Measurements from ENCODE around the gene CREM. TPM values are rescaled to one million over a fixed set of nuclear protein-coding genes. Genes with fewer than 3 reads are reported as not detected.
"Not testable (repeated sequence)": the region's sequence is repeated elsewhere in the genome, so short reads cannot be mapped to it uniquely, and the experiment has no call there.

CREM gene
- polyA plus RNA-seq, 3 donors = 11.4 to 12.4 (median 12.1) TPM

- intact Hi-C loops (cut with micrococcal nuclease) = no loop called here
- H3K9me3 Mint-ChIP-seq = peaks cover 0 to 7% (median 2%) of the 10 kb centered on the region in 7 donors
- no peak overlapping the region for H3K4me3 Mint-ChIP-seq
- no CpG with 5 or more reads among the region's 3 CpGs for WGBS (ENCODE audit: insufficient coverage)
- Histone ChIP-seq H3K27ac (ENCODE audit: low read depth in 1 of 2, low read length in 2 of 2) (no peak overlapping the region), H3K9ac (ENCODE audit: insufficient read depth, low read length, poor library complexity, severe bottlenecking) (no peak overlapping the region), H3K27me3 (ENCODE audit: control insufficient read depth in 2 of 2, insufficient read depth in 2 of 2, low read length in 2 of 2) (no peaks in the 10 kb centered on the region), H3K9me3 (replicated peaks in 1 of 2; ENCODE audit: control insufficient read depth in 1 of 2, insufficient read depth in 1 of 2, low read length in 2 of 2) (peaks cover 0 to 4% of the 10 kb centered on the region in 2 donors), H3K4me1 (ENCODE audit: control insufficient read depth in 1 of 2, insufficient read depth in 2 of 2, low read length in 2 of 2) (no peaks in the 10 kb centered on the region), H3K4me3 (replicated peaks in 1 of 3; ENCODE audit: low read depth in 2 of 3, low read length in 3 of 3) (no peak overlapping the region), H4K20me1 (ENCODE audit: insufficient read depth, low read length) (peaks cover 81% of the 10 kb centered on the region), H2AFZ (ENCODE audit: insufficient read depth, low read depth, low read length, poor library complexity, severe bottlenecking) (no peak overlapping the region), H3K4me2 (replicated peaks; ENCODE audit: extremely low read depth, low read length, poor library complexity, severe bottlenecking) (no peak overlapping the region), H3K36me3 (replicated peaks in 1 of 2; ENCODE audit: control insufficient read depth in 1 of 2, insufficient read depth in 2 of 2, low read length in 2 of 2) (peaks cover 0 to 30% of the 10 kb centered on the region in 2 donors), H3K79me2 (ENCODE audit: insufficient read depth, low read length) (peaks cover 96% of the 10 kb centered on the region)
- DNase-seq = no peak
- H3K27me3 Mint-ChIP-seq (ENCODE audit: low read depth in 3 of 3) = no peaks in the 10 kb centered on the region
- H3K36me3 Mint-ChIP-seq = peaks cover 24 to 28% of the 10 kb centered on the region in 2 donors
- H3K4me1 Mint-ChIP-seq = peaks cover 2% of the 10 kb centered on the region
- H3K27ac Mint-ChIP-seq = no peak overlapping the region
- TF ChIP-seq, protein P1, sequence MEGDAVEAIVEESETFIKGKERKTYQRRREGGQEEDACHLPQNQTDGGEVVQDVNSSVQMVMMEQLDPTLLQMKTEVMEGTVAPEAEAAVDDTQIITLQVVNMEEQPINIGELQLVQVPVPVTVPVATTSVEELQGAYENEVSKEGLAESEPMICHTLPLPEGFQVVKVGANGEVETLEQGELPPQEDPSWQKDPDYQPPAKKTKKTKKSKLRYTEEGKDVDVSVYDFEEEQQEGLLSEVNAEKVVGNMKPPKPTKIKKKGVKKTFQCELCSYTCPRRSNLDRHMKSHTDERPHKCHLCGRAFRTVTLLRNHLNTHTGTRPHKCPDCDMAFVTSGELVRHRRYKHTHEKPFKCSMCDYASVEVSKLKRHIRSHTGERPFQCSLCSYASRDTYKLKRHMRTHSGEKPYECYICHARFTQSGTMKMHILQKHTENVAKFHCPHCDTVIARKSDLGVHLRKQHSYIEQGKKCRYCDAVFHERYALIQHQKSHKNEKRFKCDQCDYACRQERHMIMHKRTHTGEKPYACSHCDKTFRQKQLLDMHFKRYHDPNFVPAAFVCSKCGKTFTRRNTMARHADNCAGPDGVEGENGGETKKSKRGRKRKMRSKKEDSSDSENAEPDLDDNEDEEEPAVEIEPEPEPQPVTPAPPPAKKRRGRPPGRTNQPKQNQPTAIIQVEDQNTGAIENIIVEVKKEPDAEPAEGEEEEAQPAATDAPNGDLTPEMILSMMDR (IDR thresholded peaks at IDR 0.05) = no peak
Measured at GRCh38 chr10:35079763-35080162, 46.9 kb upstream of the CREM start.

- H3K9me3 Mint-ChIP-seq; DNase-seq; H3K4me3 Mint-ChIP-seq; H3K4me3 ChIP-seq (replicated peaks in 1 of 3; ENCODE audit: low read depth in 2 of 3, low read length in 3 of 3); H3K27ac ChIP-seq (ENCODE audit: low read depth in 1 of 2, low read length in 2 of 2); H3K27me3 ChIP-seq (ENCODE audit: control insufficient read depth in 2 of 2, insufficient read depth in 2 of 2, low read length in 2 of 2); H3K9me3 ChIP-seq (replicated peaks in 1 of 2; ENCODE audit: control insufficient read depth in 1 of 2, insufficient read depth in 1 of 2, low read length in 2 of 2); H3K4me1 Mint-ChIP-seq; H3K4me1 ChIP-seq (ENCODE audit: control insufficient read depth in 1 of 2, insufficient read depth in 2 of 2, low read length in 2 of 2); H2AFZ ChIP-seq (ENCODE audit: insufficient read depth, low read depth, low read length, poor library complexity, severe bottlenecking); H3K27me3 Mint-ChIP-seq (ENCODE audit: low read depth in 3 of 3); intact Hi-C loops (cut with micrococcal nuclease); H3K4me2 ChIP-seq (replicated peaks; ENCODE audit: extremely low read depth, low read length, poor library complexity, severe bottlenecking); H3K9ac ChIP-seq (ENCODE audit: insufficient read depth, low read length, poor library complexity, severe bottlenecking): not testable (repeated sequence)
- peaks cover 96% of the 10 kb centered on the region for H3K79me2 ChIP-seq (ENCODE audit: insufficient read depth, low read length)
- peaks cover 78% of the 10 kb centered on the region for H4K20me1 ChIP-seq (ENCODE audit: insufficient read depth, low read length)
- peak overlapping the region in 1 of 7 donors; percentile 46 for H3K27ac Mint-ChIP-seq
- peaks cover 24 to 28% of the 10 kb centered on the region in 2 donors for H3K36me3 Mint-ChIP-seq
- peaks cover 0 to 29% of the 10 kb centered on the region in 2 donors for H3K36me3 ChIP-seq (replicated peaks in 1 of 2; ENCODE audit: control insufficient read depth in 1 of 2, insufficient read depth in 2 of 2, low read length in 2 of 2)
- WGBS (ENCODE audit: insufficient coverage) = no CpG with 5 or more reads among the region's 1 CpG
Measured at GRCh38 chr10:35080261-35080660, 46.4 kb upstream of the CREM start.

All from CD14-positive monocyte (primary cell).